Measurements from ENCODE around the gene TMEM221.

- no peak for TF ChIP-seq POLR2A (IDR thresholded peaks at IDR 0.05)
- no peak for TF ChIP-seq CTCF (IDR thresholded peaks at IDR 0.05)
Measured at GRCh38 chr19:17436094-17436873, 12.2 kb downstream of the TMEM221 start.

All from lower leg skin (tissue), 3 donors.